Measurements from ENCODE around the gene NELFCD. TPM values are rescaled to one million over a fixed set of nuclear protein-coding genes. Genes with fewer than 3 reads are reported as not detected.
"Not testable (repeated sequence)": the region's sequence is repeated elsewhere in the genome, so short reads cannot be mapped to it uniquely, and the experiment has no call there.

The NELFCD gene
- total RNA-seq, 3 donors from 2014 or later, result 47.9 to 51.7 (median 50.0) TPM

GRCh38 chr20:58956078-58956477, 25.0 kb upstream of the NELFCD start:
- no peaks in the 10 kb centered on the region for H3K4me1 ChIP-seq (ENCODE audit: low read depth)
- no peak for TF ChIP-seq CTCF (IDR thresholded peaks at IDR 0.05)
- H3K36me3 ChIP-seq (ENCODE audit: low read depth), result no peaks in the 10 kb centered on the region
- DNase-seq (no peak), ATAC-seq (no peak)
- no peak overlapping the region for H3K4me3 ChIP-seq
- no peaks in the 10 kb centered on the region for H3K9me3 ChIP-seq
- intact Hi-C loops (cut with DNase I, micrococcal nuclease), result no loop called here

GRCh38 chr20:58959652-58960051, 21.4 kb upstream of the NELFCD start:
- Histone ChIP-seq H3K4me3 (no peak overlapping the region), H3K9me3 (no peaks in the 10 kb centered on the region), H3K36me3 (ENCODE audit: low read depth) (no peaks in the 10 kb centered on the region), H3K4me1 (ENCODE audit: low read depth) (no peaks in the 10 kb centered on the region)
- DNase-seq (no peak), ATAC-seq (no peak)
- TF ChIP-seq CTCF (IDR thresholded peaks at IDR 0.05), result no peak
- intact Hi-C loops (cut with DNase I, micrococcal nuclease), result no loop called here

GRCh38 chr20:58963060-58963584, 17.9 kb upstream of the NELFCD start:
- no peak for TF ChIP-seq CTCF (IDR thresholded peaks at IDR 0.05)
- ATAC-seq, result no peak
- no peaks in the 10 kb centered on the region for H3K9me3 ChIP-seq
- H3K4me3 ChIP-seq, result no peak overlapping the region
- H3K36me3 ChIP-seq (ENCODE audit: low read depth), result no peaks in the 10 kb centered on the region
- no peaks in the 10 kb centered on the region for H3K4me1 ChIP-seq (ENCODE audit: low read depth)
- DNase-seq, result no peak
- intact Hi-C loops (cut with DNase I, micrococcal nuclease), result no loop called here

- H3K9me3 ChIP-seq; DNase-seq; H3K36me3 ChIP-seq (ENCODE audit: low read depth); H3K4me1 ChIP-seq (ENCODE audit: low read depth); H3K4me3 ChIP-seq; ATAC-seq; intact Hi-C loops (cut with DNase I, micrococcal nuclease): not testable (repeated sequence)
Observed at GRCh38 chr20:58963922-58964321, 17.1 kb upstream of the NELFCD start.

GRCh38 chr20:58965270-58966064, 15.6 kb upstream of the NELFCD start:
- H3K36me3 ChIP-seq (ENCODE audit: low read depth), result no peaks in the 10 kb centered on the region
- no peak for TF ChIP-seq CTCF (IDR thresholded peaks at IDR 0.05)
- H3K4me1 ChIP-seq (ENCODE audit: low read depth), result no peaks in the 10 kb centered on the region
- intact Hi-C loops (cut with DNase I, micrococcal nuclease), result no loop called here
- DNase-seq (no peak), ATAC-seq (no peak)
- H3K4me3 ChIP-seq, result no peak overlapping the region
- H3K9me3 ChIP-seq, result no peaks in the 10 kb centered on the region

GRCh38 chr20:58967652-58968429, 13.2 kb upstream of the NELFCD start:
- no peak for DNase-seq
- intact Hi-C loops (cut with DNase I, micrococcal nuclease), result no loop called here
- ATAC-seq, result no peak
- Histone ChIP-seq H3K36me3 (ENCODE audit: low read depth) (no peaks in the 10 kb centered on the region), H3K9me3 (no peaks in the 10 kb centered on the region), H3K4me3 (no peak overlapping the region), H3K4me1 (ENCODE audit: low read depth) (no peaks in the 10 kb centered on the region)
- no peak for TF ChIP-seq CTCF (IDR thresholded peaks at IDR 0.05)
